Endothelial cell of umbilical vein (primary cell): ENCODE measurements around the gene MPP3.

ENCODE experiments used
- POLR2A ChIP-seq: IDR thresholded peaks from 2 replicates; pipeline ENCODE4 v1.6.1; 2012; ENCODE audit warnings: low read depth, mild to moderate bottlenecking, control low read depth, low read length
- POLR2AphosphoS5 ChIP-seq: IDR thresholded peaks from 2 replicates; pipeline ENCODE4 v1.6.1; 2012; ENCODE audit warnings: low read depth, mild to moderate bottlenecking, control low read depth, low read length, moderate library complexity; ENCODE audit not compliant: insufficient read depth

GRCh38 chr17:43758497-43759174 is 74.3 kb downstream of the MPP3 start, which contains the start of gene SOST:
- no peak for TF ChIP-seq POLR2A
- no peak for TF ChIP-seq POLR2AphosphoS5
